Lung (tissue), 13 donors: ENCODE measurements around the gene NUDT16L1. TPM values are rescaled to one million over a fixed set of nuclear protein-coding genes. Genes with fewer than 3 reads are reported as not detected.

Source experiments
- ATAC-seq: fragments of 200-7000 bp; cut with Tn5 transposase; one replicate; pipeline ENCODE4 v1.9.1; 2020; ENCODE audit warnings: moderate number of reproducible peaks; ENCODE audit not compliant: insufficient read depth, low FRiP score
- DNase-seq, 3 donors: peaks; one replicate each; pipeline ENCODE4 v3.0.0-alpha.2; 2013 to 2017
- H3K27ac ChIP-seq, 2 donors: one replicate each; pipeline ENCODE4 v1.5.1; 2013; ENCODE audit warnings: mild to moderate bottlenecking in 2 of 2, moderate library complexity in 2 of 2, control low read depth in 1 of 2, inconsistent platforms in 1 of 2, low read depth in 1 of 2, low read length in 1 of 2
- H3K27me3 ChIP-seq, 3 donors: one replicate each; pipeline ENCODE4 v1.5.1; 2013; ENCODE audit warnings: low read length in 2 of 3; ENCODE audit not compliant: control insufficient read depth in 3 of 3, insufficient read depth in 3 of 3
- H3K36me3 ChIP-seq, 4 donors: one replicate each; pipeline ENCODE4 v1.5.1; 2013; ENCODE audit warnings: low read length in 4 of 4, mild to moderate bottlenecking in 1 of 4, moderate library complexity in 1 of 4; ENCODE audit not compliant: control insufficient read depth in 4 of 4, insufficient read depth in 4 of 4
- H3K4me1 ChIP-seq, 5 donors: one replicate each; pipeline ENCODE4 v1.5.1; 2013; ENCODE audit warnings: low read length in 5 of 5, mild to moderate bottlenecking in 2 of 5, moderate library complexity in 1 of 5; ENCODE audit not compliant: control insufficient read depth in 5 of 5, insufficient read depth in 5 of 5
- H3K4me3 ChIP-seq: one replicate; pipeline ENCODE4 v1.5.1; 2013; ENCODE audit warnings: mild to moderate bottlenecking, control low read depth, moderate library complexity
- H3K9ac ChIP-seq, 2 donors: one replicate each; pipeline ENCODE4 v1.5.1; 2013; ENCODE audit warnings: low read length in 2 of 2, control low read depth in 1 of 2; ENCODE audit not compliant: insufficient read depth in 1 of 2
- H3K9me3 ChIP-seq, 4 donors: one replicate each; pipeline ENCODE4 v1.5.1; 2013; ENCODE audit warnings: low read length in 3 of 4, mild to moderate bottlenecking in 1 of 4, moderate library complexity in 1 of 4; ENCODE audit not compliant: control insufficient read depth in 4 of 4, insufficient read depth in 3 of 4
- WGBS, 2 donors: extraction: QIAGEN DNeasy Blood & Tissue Kit; methylation state at CpG; one replicate each; pipeline ENCODE4 v1.1.7; 2013; 5-methylcytosine and 5-hydroxymethylcytosine counted together
- polyA plus RNA-seq, 2 donors: library from polyadenylated mRNA; stranded (reverse); fragments of 200-250 nt; gene quantifications; one replicate each; pipeline ENCODE4 v1.2.1, GENCODE V29; 2013
- small RNA-seq: library from RNA; depleted of rRNA; stranded (forward); fragments of <200 nt; gene quantifications from one replicate; pipeline ENCODE3, GENCODE V24; 2014; ENCODE audit warnings: low replicate concordance
- total RNA-seq, 2 donors: library from RNA; depleted of rRNA in 1 of 2; stranded (reverse); fragments of >200 nt in 1 of 2; gene quantifications; one replicate each; pipeline ENCODE4 v1.2.1, GENCODE V29; 2014 to 2021
- TF ChIP-seq, protein P1 (sequence below): IDR thresholded peaks from 2 replicates; pipeline ENCODE4 v1.5.1; 2012; ENCODE audit warnings: mild to moderate bottlenecking; ENCODE audit errors: control extremely low read depth, extremely low read depth
- donor health status: control.
- donor health status: control.
- donor health status: Bipolar disorder and iron deficiency.
- donor health status: healthy.
- donor health status: DM: yes; HTN: yes; CAD: no.

The NUDT16L1 gene
- total and polyA plus RNA-seq, 4 donors = 27.8 to 41.3 (median 32.3) TPM

- TF ChIP-seq, protein P1, sequence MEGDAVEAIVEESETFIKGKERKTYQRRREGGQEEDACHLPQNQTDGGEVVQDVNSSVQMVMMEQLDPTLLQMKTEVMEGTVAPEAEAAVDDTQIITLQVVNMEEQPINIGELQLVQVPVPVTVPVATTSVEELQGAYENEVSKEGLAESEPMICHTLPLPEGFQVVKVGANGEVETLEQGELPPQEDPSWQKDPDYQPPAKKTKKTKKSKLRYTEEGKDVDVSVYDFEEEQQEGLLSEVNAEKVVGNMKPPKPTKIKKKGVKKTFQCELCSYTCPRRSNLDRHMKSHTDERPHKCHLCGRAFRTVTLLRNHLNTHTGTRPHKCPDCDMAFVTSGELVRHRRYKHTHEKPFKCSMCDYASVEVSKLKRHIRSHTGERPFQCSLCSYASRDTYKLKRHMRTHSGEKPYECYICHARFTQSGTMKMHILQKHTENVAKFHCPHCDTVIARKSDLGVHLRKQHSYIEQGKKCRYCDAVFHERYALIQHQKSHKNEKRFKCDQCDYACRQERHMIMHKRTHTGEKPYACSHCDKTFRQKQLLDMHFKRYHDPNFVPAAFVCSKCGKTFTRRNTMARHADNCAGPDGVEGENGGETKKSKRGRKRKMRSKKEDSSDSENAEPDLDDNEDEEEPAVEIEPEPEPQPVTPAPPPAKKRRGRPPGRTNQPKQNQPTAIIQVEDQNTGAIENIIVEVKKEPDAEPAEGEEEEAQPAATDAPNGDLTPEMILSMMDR = no peak
- Histone ChIP-seq H3K4me1 (peaks cover 0 to 12% (median 0%) of the 10 kb centered on the region in 5 donors), H3K9me3 (no peaks in the 10 kb centered on the region), H3K4me3 (no peak overlapping the region), H3K36me3 (no peaks in the 10 kb centered on the region), H3K27me3 (no peaks in the 10 kb centered on the region), H3K27ac (no peak overlapping the region), H3K9ac (no peak overlapping the region)
- no peak for DNase-seq
- WGBS, 2 donors = 39 to 43% methylated on average over 14 of the region's 14 CpGs
- ATAC-seq = no peak
These were observed 50.0 kb downstream of the NUDT16L1 start for GRCh38 chr16:4743226-4743878.

- no peak for DNase-seq
- H3K36me3 ChIP-seq = peaks cover 0 to 1% (median 0%) of the 10 kb centered on the region in 4 donors
- no peak overlapping the region for H3K27ac ChIP-seq
- H3K27me3 ChIP-seq = no peaks in the 10 kb centered on the region
- no peaks in the 10 kb centered on the region for H3K9me3 ChIP-seq
- no peak for ATAC-seq
- H3K9ac ChIP-seq = no peak overlapping the region
- H3K4me3 ChIP-seq = no peak overlapping the region
- TF ChIP-seq, protein P1 = no peak
- peaks cover 0 to 12% (median 0%) of the 10 kb centered on the region in 5 donors for H3K4me1 ChIP-seq
- 70 to 83% methylated on average over 13 of the region's 13 CpGs for WGBS, 2 donors
These were observed 51.4 kb downstream of the NUDT16L1 start for GRCh38 chr16:4744555-4745273.

DNA sequence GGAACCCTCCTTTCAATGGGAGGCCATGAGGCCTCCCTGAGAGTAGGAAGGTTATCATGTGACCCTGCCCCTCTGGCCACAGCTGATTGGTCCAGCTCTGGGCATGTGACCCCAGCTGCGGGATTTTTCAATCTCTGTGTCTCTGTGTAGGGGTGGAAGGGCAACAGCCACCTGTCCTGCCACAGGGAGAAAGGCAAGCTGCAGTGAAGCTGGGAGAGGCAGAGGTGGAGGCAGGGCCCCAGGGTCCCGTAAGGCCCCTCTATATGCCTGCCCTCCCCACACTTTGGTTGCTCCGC, 51.9 kb downstream of the NUDT16L1 start:
- TF ChIP-seq, protein P1 = no peak
- WGBS, 2 donors = 83 to 94% methylated on average over 3 of the region's 3 CpGs
- H3K27me3 ChIP-seq = no peaks in the 10 kb centered on the region
- no peak overlapping the region for H3K27ac ChIP-seq
- peaks cover 0 to 12% (median 0%) of the 10 kb centered on the region in 5 donors for H3K4me1 ChIP-seq
- H3K4me3 ChIP-seq = no peak overlapping the region
- H3K9me3 ChIP-seq = no peaks in the 10 kb centered on the region
- ATAC-seq (no peak), DNase-seq (no peak)
- H3K36me3 ChIP-seq = peaks cover 0 to 5% (median 0%) of the 10 kb centered on the region in 4 donors
- no peak overlapping the region for H3K9ac ChIP-seq

Small RNA genes within 50 kb of the gene (small RNA-seq; reads per million reads assigned to genes)
- not detected for gene MIR6769A

Other genes with a start within 250 kb of the NUDT16L1 start
- 10 to 100 TPM; 23.4 to 52.9 TPM for gene NMRAL1, start 218.9 kb upstream of the NUDT16L1 start, total RNA-seq
- 10 to 100 TPM; 40.7 to 57.4 TPM for gene NMRAL1, start 218.9 kb upstream of the NUDT16L1 start, polyA plus RNA-seq
- gene HMOX2, start 217.2 kb upstream of the NUDT16L1 start, total RNA-seq = 10 to 100 TPM; 37.6 to 57.8 TPM
- gene HMOX2, start 217.2 kb upstream of the NUDT16L1 start, polyA plus RNA-seq = 10 to 100 TPM; 45.6 to 57.0 TPM
- 10 to 100 TPM; 12.4 to 25.2 TPM for gene CDIP1, start 154.8 kb upstream of the NUDT16L1 start, total RNA-seq
- 10 to 100 TPM; 11.3 to 13.2 TPM for gene CDIP1, start 154.8 kb upstream of the NUDT16L1 start, polyA plus RNA-seq
- gene C16orf96, start 137.2 kb upstream of the NUDT16L1 start, total RNA-seq = under 1 TPM; 0.28 to 0.37 TPM
- gene C16orf96, start 137.2 kb upstream of the NUDT16L1 start, polyA plus RNA-seq = under 1 TPM; 0.03 to 0.04 TPM
- 10 to 100 TPM in 1 of 2 donors, 1 to 10 TPM in 1; 6.6 to 38.5 TPM for gene UBALD1, start 78.7 kb upstream of the NUDT16L1 start, total RNA-seq
- gene UBALD1, start 78.7 kb upstream of the NUDT16L1 start, polyA plus RNA-seq = 10 to 100 TPM; 20.2 to 43.2 TPM
- gene MGRN1, start 68.7 kb upstream of the NUDT16L1 start, total RNA-seq = 100 to 1,000 TPM in 1 of 2 donors, 10 to 100 TPM in 1; 55.7 to 112 TPM
- 10 to 100 TPM; 29.5 to 38.2 TPM for gene MGRN1, start 68.7 kb upstream of the NUDT16L1 start, polyA plus RNA-seq
- 10 to 100 TPM; 23.5 to 25.3 TPM for gene ANKS3, start 40.7 kb downstream of the NUDT16L1 start, total RNA-seq
- 10 to 100 TPM; 12.6 to 26.3 TPM for gene ANKS3, start 40.7 kb downstream of the NUDT16L1 start, polyA plus RNA-seq
- 10 to 100 TPM in 1 of 2 donors, 1 to 10 TPM in 1; 5.1 to 11.3 TPM for gene DNAAF8, start 41.0 kb downstream of the NUDT16L1 start, total RNA-seq
- gene DNAAF8, start 41.0 kb downstream of the NUDT16L1 start, polyA plus RNA-seq = 1 to 10 TPM; 4.3 to 4.9 TPM
- gene ZNF500, start 73.6 kb downstream of the NUDT16L1 start, total RNA-seq = 10 to 100 TPM; 13.7 to 14.6 TPM
- gene ZNF500, start 73.6 kb downstream of the NUDT16L1 start, polyA plus RNA-seq = 10 to 100 TPM in 1 of 2 donors, 1 to 10 TPM in 1; 7.5 to 10.7 TPM
- gene SEPTIN12, start 94.8 kb downstream of the NUDT16L1 start, total RNA-seq = not detected
- not detected for gene SEPTIN12, start 94.8 kb downstream of the NUDT16L1 start, polyA plus RNA-seq
- gene SMIM22, start 101.8 kb downstream of the NUDT16L1 start, total RNA-seq = 10 to 100 TPM; 26.8 to 80.4 TPM
- 100 to 1,000 TPM; 114 to 324 TPM for gene SMIM22, start 101.8 kb downstream of the NUDT16L1 start, polyA plus RNA-seq
- gene ROGDI, start 109.1 kb downstream of the NUDT16L1 start, total RNA-seq = 10 to 100 TPM; 14.6 to 37.1 TPM
- 10 to 100 TPM; 28.4 to 32.6 TPM for gene ROGDI, start 109.1 kb downstream of the NUDT16L1 start, polyA plus RNA-seq
- gene GLYR1, start 153.7 kb downstream of the NUDT16L1 start, total RNA-seq = 10 to 100 TPM; 85.4 to 88.1 TPM
- 10 to 100 TPM; 36.2 to 55.0 TPM for gene GLYR1, start 153.7 kb downstream of the NUDT16L1 start, polyA plus RNA-seq
- 10 to 100 TPM; 23.4 to 37.8 TPM for gene UBN1, start 153.9 kb downstream of the NUDT16L1 start, total RNA-seq
- gene UBN1, start 153.9 kb downstream of the NUDT16L1 start, polyA plus RNA-seq = 10 to 100 TPM; 13.3 to 16.4 TPM
- gene PPL, start 243.6 kb downstream of the NUDT16L1 start, total RNA-seq = 10 to 100 TPM; 78.5 to 89.0 TPM
- 10 to 100 TPM; 19.9 to 27.0 TPM for gene PPL, start 243.6 kb downstream of the NUDT16L1 start, polyA plus RNA-seq